ENCODE results near the gene HEBP2. TPM values are rescaled to one million over a fixed set of nuclear protein-coding genes. Genes with fewer than 3 reads are reported as not detected.

The HEBP2 gene
- total and polyA plus RNA-seq, 2 of the 13 experiments (the other 11 are each of a cell fraction or from before 2014, with no cell fraction given), result 16.0 to 72.8 TPM

GRCh38 chr6:138403324-138403800 is 661 bp upstream of the HEBP2 start (continued):
- TF ChIP-seq ZNF776 (CRISPR knock-in tag; IDR thresholded peaks at IDR 0.05) (no peak), ZNF12 (CRISPR knock-in tag; IDR thresholded peaks at IDR 0.05) (no peak), HNRNPH1 (optimal IDR thresholded peaks at IDR 0.05; ENCODE audit: low read depth, low read length) (no peak), ZKSCAN1 (IDR thresholded peaks at IDR 0.05; ENCODE audit: low read length) (no peak), HBP1 (CRISPR knock-in tag; IDR thresholded peaks at IDR 0.05; ENCODE audit: low read depth) (no peak), NFKB2 (CRISPR knock-in tag; IDR thresholded peaks at IDR 0.05; ENCODE audit: borderline replicate concordance) (0 out of 2 replicates have a peak, but pooled peaks have one; percentile 5), ISL2 (CRISPR knock-in tag; IDR thresholded peaks at IDR 0.05) (no peak), CSRNP1 (CRISPR knock-in tag; IDR thresholded peaks at IDR 0.05) (no peak), ZNF501 (CRISPR knock-in tag; IDR thresholded peaks at IDR 0.05) (peak; percentile 62; the same call in 1 of the 2 replicates), SRSF4 (IDR thresholded peaks at IDR 0.05; ENCODE audit: low read depth, low read length, poor library complexity, severe bottlenecking) (no peak), ZNF10 (CRISPR knock-in tag; IDR thresholded peaks at IDR 0.05; ENCODE audit: borderline replicate concordance, low read depth) (no peak), ZNF790 (CRISPR knock-in tag; IDR thresholded peaks at IDR 0.05; ENCODE audit: borderline replicate concordance) (0 out of 2 replicates have a peak, but pooled peaks have one; percentile 54), MAF1 (CRISPR knock-in tag; IDR thresholded peaks at IDR 0.05; ENCODE audit: borderline replicate concordance) (no peak), EZH2 (conservative IDR thresholded peaks at IDR 0.05; ENCODE audit: low read depth, low read length) (no peak), ZBTB42 (CRISPR knock-in tag; IDR thresholded peaks at IDR 0.05) (no peak), ZNF619 (CRISPR knock-in tag; IDR thresholded peaks at IDR 0.05) (no peak), TGIF2 (CRISPR knock-in tag; IDR thresholded peaks at IDR 0.05) (no peak), SUZ12 (IDR thresholded peaks at IDR 0.05; ENCODE audit: low read depth, low read length) (no peak), NKX3-1 (CRISPR knock-in tag; IDR thresholded peaks at IDR 0.05) (no peak)
- TF ChIP-seq, protein P1, sequence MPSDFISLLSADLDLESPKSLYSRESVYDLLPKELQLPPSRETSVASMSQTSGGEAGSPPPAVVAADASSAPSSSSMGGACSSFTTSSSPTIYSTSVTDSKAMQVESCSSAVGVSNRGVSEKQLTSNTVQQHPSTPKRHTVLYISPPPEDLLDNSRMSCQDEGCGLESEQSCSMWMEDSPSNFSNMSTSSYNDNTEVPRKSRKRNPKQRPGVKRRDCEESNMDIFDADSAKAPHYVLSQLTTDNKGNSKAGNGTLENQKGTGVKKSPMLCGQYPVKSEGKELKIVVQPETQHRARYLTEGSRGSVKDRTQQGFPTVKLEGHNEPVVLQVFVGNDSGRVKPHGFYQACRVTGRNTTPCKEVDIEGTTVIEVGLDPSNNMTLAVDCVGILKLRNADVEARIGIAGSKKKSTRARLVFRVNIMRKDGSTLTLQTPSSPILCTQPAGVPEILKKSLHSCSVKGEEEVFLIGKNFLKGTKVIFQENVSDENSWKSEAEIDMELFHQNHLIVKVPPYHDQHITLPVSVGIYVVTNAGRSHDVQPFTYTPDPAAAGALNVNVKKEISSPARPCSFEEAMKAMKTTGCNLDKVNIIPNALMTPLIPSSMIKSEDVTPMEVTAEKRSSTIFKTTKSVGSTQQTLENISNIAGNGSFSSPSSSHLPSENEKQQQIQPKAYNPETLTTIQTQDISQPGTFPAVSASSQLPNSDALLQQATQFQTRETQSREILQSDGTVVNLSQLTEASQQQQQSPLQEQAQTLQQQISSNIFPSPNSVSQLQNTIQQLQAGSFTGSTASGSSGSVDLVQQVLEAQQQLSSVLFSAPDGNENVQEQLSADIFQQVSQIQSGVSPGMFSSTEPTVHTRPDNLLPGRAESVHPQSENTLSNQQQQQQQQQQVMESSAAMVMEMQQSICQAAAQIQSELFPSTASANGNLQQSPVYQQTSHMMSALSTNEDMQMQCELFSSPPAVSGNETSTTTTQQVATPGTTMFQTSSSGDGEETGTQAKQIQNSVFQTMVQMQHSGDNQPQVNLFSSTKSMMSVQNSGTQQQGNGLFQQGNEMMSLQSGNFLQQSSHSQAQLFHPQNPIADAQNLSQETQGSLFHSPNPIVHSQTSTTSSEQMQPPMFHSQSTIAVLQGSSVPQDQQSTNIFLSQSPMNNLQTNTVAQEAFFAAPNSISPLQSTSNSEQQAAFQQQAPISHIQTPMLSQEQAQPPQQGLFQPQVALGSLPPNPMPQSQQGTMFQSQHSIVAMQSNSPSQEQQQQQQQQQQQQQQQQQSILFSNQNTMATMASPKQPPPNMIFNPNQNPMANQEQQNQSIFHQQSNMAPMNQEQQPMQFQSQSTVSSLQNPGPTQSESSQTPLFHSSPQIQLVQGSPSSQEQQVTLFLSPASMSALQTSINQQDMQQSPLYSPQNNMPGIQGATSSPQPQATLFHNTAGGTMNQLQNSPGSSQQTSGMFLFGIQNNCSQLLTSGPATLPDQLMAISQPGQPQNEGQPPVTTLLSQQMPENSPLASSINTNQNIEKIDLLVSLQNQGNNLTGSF (CRISPR knock-in tag; IDR thresholded peaks at IDR 0.05), result no peak
- TF ChIP-seq, protein P2, sequence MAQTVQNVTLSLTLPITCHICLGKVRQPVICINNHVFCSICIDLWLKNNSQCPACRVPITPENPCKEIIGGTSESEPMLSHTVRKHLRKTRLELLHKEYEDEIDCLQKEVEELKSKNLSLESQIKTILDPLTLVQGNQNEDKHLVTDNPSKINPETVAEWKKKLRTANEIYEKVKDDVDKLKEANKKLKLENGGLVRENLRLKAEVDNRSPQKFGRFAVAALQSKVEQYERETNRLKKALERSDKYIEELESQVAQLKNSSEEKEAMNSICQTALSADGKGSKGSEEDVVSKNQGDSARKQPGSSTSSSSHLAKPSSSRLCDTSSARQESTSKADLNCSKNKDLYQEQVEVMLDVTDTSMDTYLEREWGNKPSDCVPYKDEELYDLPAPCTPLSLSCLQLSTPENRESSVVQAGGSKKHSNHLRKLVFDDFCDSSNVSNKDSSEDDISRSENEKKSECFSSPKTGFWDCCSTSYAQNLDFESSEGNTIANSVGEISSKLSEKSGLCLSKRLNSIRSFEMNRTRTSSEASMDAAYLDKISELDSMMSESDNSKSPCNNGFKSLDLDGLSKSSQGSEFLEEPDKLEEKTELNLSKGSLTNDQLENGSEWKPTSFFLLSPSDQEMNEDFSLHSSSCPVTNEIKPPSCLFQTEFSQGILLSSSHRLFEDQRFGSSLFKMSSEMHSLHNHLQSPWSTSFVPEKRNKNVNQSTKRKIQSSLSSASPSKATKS (CRISPR knock-in tag; IDR thresholded peaks at IDR 0.05), result no peak
